GM13977 (cell line): Measurements from ENCODE around the gene COL2A1.

Experiments
- DNase-seq: peaks from one replicate; pipeline ENCODE4 v3.0.0; 2012; ENCODE audit warnings: low spot score
- CTCF ChIP-seq: IDR thresholded peaks from 2 replicates; pipeline ENCODE4 v1.5.1; 2012; ENCODE audit warnings: mild to moderate bottlenecking, control low read depth; ENCODE audit not compliant: insufficient read depth; ENCODE audit errors: extremely low read depth, missing control alignments
- in situ Hi-C: fragments of 300-500 bp; cut with MboI; formaldehyde crosslinking; loops from one replicate; pipeline ENCODE4 v1.12.0; 2022; ENCODE audit warnings: low sequenced_read_pairs, low pct_unique_long_range_greater_than_20kb, mixed read lengths, inconsistent platforms; ENCODE audit not compliant: unreplicated experiment

Gene COL2A1

GRCh38 chr12:48031135-48031960 is 27.1 kb upstream of the COL2A1 start:
- no peak for DNase-seq
- in situ Hi-C loops, result no loop called here
- TF ChIP-seq CTCF, result no peak

GRCh38 chr12:48030173-48030650 is 25.9 kb upstream of the COL2A1 start:
- in situ Hi-C loops, result no loop called here
- TF ChIP-seq CTCF, result no peak
- DNase-seq, result no peak

GRCh38 chr12:48029491-48030172 is 25.4 kb upstream of the COL2A1 start:
- no peak for TF ChIP-seq CTCF
- in situ Hi-C loops, result no loop called here
- DNase-seq, result no peak

GRCh38 chr12:48028541-48029431 is 24.5 kb upstream of the COL2A1 start:
- TF ChIP-seq CTCF, result no peak
- DNase-seq, result no peak
- in situ Hi-C loops, result no loop called here

DNA sequence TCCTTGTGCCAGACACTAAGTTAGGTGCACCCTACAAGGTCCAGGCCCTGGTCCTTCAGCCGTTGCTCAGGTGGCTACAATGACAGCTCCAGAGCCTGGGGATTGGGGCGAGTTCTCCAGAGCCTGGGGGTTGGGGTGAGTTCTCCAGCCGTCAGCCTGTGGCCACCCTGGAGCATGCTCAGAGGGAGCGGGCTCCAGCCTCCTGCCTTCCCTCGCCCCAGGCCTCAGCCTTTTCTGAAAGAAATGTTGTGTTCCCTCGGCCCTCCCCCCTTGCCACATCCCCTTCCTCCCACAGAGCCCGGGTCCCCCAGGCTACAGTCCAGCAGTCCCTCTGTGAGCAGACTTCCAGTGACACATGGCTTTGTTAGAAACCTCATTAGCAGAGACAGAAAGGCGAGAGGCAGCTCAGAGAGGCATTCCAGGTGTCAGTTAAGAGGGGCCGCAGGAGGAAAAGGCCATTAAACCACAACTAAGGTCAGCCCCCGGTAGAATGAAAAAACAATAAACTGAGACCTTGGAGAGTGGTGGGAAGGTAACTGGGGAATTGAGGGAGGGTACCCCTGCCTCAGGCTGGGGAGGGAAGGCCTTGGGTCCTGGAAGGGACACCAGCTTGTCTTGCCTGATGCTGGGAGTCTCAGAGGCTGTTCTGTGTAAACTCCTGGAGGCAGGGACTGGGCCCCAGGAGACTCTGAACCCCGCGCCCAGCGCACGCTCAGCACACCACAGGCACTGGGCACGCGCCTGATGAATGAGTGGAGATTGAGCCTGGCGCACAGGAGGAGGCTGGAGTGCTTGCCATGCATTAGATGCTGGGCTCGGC is 23.1 kb upstream of the COL2A1 start:
- no peak for TF ChIP-seq CTCF
- in situ Hi-C loops, result no loop called here
- DNase-seq, result no peak
